Parathyroid adenoma (tissue), 2 donors: Measurements from ENCODE around the gene PIGO.

Source experiments
- H2AFZ ChIP-seq: fragments of 300-600 bp; sonication (generic); one replicate; pipeline ENCODE4 v1.7.0; 2017; ENCODE audit warnings: antibody characterized with exemption, mild to moderate bottlenecking
- H3K27ac ChIP-seq: fragments of 300-600 bp; sonication (generic); one replicate; pipeline ENCODE4 v1.7.0; 2017
- H3K27me3 ChIP-seq: fragments of 300-600 bp; sonication (generic); one replicate; pipeline ENCODE4 v1.7.0; 2017; ENCODE audit warnings: low read length; ENCODE audit not compliant: control insufficient read depth, insufficient read depth
- H3K36me3 ChIP-seq: fragments of 300-600 bp; sonication (generic); one replicate; pipeline ENCODE4 v1.7.0; 2017; ENCODE audit warnings: low read length; ENCODE audit not compliant: control insufficient read depth, insufficient read depth
- H3K4me1 ChIP-seq: fragments of 300-600 bp; sonication (generic); one replicate; pipeline ENCODE4 v1.7.0; 2017; ENCODE audit warnings: control low read depth
- H3K4me2 ChIP-seq: fragments of 300-600 bp; sonication (generic); one replicate; pipeline ENCODE4 v1.7.0; 2017; ENCODE audit warnings: low read length
- H3K4me3 ChIP-seq: fragments of 300-600 bp; sonication (generic); one replicate; pipeline ENCODE4 v1.7.0; 2017; ENCODE audit warnings: low read depth, low read length
- H3K79me2 ChIP-seq: fragments of 300-600 bp; sonication (generic); one replicate; pipeline ENCODE4 v1.7.0; 2017; ENCODE audit warnings: control low read depth
- H3K9ac ChIP-seq: fragments of 300-600 bp; sonication (generic); one replicate; pipeline ENCODE4 v1.7.0; 2017; ENCODE audit warnings: mild to moderate bottlenecking
- H3K9me3 ChIP-seq: fragments of 300-600 bp; sonication (generic); one replicate; pipeline ENCODE4 v1.7.0; 2017; ENCODE audit warnings: low read length; ENCODE audit not compliant: control insufficient read depth
- CTCF ChIP-seq: fragments of 300-600 bp; sonication (generic); IDR thresholded peaks from one replicate; pipeline ENCODE4 v1.7.0; 2017; ENCODE audit warnings: antibody characterized with exemption, mild to moderate bottlenecking
- donor health status: primary hyperparathyroidism.

PIGO gene

DNA sequence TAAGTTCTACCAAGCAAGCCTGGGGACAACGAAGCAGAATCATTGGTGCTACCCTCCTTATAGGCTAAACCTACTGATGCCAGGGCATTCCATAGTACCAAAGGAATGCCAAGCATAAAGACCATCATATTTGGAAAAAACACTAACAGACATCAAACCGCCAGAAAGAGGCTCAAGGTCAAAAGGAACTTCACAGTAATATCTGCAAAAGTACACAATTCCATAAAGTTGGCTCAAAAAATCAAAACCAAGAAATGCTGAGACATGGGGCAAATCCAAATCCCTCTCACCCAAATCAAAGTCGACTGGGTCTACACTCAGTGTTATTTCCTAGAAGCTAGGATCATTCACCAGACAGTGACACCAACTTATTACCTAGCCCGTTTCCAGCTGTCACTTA is 27.4 kb downstream of the PIGO start:
- no peak overlapping the region for H3K4me3 ChIP-seq
- no peak overlapping the region for H2AFZ ChIP-seq
- peaks cover 42% of the 10 kb centered on the region for H3K79me2 ChIP-seq
- peaks cover 15% of the 10 kb centered on the region for H3K4me1 ChIP-seq
- H3K27ac ChIP-seq, result no peak overlapping the region
- no peaks in the 10 kb centered on the region for H3K9me3 ChIP-seq
- no peak overlapping the region for H3K9ac ChIP-seq
- peak overlapping the region; percentile 33 for H3K4me2 ChIP-seq
- H3K27me3 ChIP-seq, result no peaks in the 10 kb centered on the region
- no peaks in the 10 kb centered on the region for H3K36me3 ChIP-seq
- TF ChIP-seq CTCF, result no peak

- H3K27ac ChIP-seq, result no peak overlapping the region
- no peaks in the 10 kb centered on the region for H3K9me3 ChIP-seq
- H3K4me2 ChIP-seq, result no peak overlapping the region
- TF ChIP-seq CTCF, result no peak
- H3K36me3 ChIP-seq, result no peaks in the 10 kb centered on the region
- H2AFZ ChIP-seq, result no peak overlapping the region
- H3K9ac ChIP-seq, result no peak overlapping the region
- H3K4me3 ChIP-seq, result no peak overlapping the region
- no peaks in the 10 kb centered on the region for H3K27me3 ChIP-seq
- H3K79me2 ChIP-seq, result peaks cover 42% of the 10 kb centered on the region
- peaks cover 15% of the 10 kb centered on the region for H3K4me1 ChIP-seq
These were observed 29.3 kb downstream of the PIGO start for GRCh38 chr9:35067056-35067455.

DNA sequence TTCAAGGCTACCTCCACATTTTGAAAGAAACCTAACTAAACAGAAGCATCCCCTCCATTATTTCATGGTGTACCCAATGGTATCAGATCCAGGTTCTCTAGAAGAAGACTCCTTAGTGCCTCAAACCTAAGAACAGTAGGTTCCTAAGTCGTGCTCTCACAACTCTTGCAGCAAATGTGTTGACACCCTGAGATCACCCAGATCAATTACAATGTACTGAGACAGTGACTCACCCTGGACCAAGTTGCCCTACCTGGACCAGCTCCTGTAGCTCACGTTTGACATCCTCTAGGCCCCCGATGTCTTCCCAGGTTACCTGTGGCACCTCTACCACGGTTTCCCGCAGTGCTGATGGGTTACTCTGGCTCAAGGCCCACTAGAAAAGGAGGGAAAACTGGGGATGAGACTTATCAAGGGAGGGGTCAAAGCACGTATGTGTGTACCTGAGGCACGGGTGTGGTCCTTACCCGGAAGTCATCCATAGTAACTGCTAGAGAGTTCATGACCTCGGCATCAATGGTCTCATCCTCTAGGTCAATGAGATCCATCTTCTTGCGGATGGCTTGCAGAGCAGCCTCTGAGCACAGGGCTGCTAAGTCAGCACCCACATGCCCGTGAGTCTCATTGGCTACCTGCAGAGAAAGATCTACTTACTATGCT is 35.7 kb downstream of the PIGO start:
- Histone ChIP-seq H3K9me3 (no peaks in the 10 kb centered on the region), H3K9ac (no peak overlapping the region), H3K79me2 (no peaks in the 10 kb centered on the region), H2AFZ (no peak overlapping the region), H3K36me3 (no peaks in the 10 kb centered on the region), H3K27ac (no peak overlapping the region), H3K27me3 (no peaks in the 10 kb centered on the region), H3K4me3 (no peak overlapping the region), H3K4me1 (no peaks in the 10 kb centered on the region), H3K4me2 (no peak overlapping the region)
- TF ChIP-seq CTCF, result no peak

- Histone ChIP-seq H3K4me3 (no peak overlapping the region), H3K36me3 (no peaks in the 10 kb centered on the region), H3K4me2 (no peak overlapping the region), H3K27ac (no peak overlapping the region), H3K27me3 (no peaks in the 10 kb centered on the region), H3K9ac (no peak overlapping the region), H2AFZ (no peak overlapping the region), H3K9me3 (no peaks in the 10 kb centered on the region), H3K79me2 (no peaks in the 10 kb centered on the region), H3K4me1 (no peaks in the 10 kb centered on the region)
- TF ChIP-seq CTCF, result no peak
These were observed 37.0 kb downstream of the PIGO start for GRCh38 chr9:35059438-35059837.

GRCh38 chr9:35057271-35057620 is 39.1 kb downstream of the PIGO start:
- Histone ChIP-seq H3K36me3 (no peaks in the 10 kb centered on the region), H3K79me2 (no peaks in the 10 kb centered on the region), H3K9ac (no peak overlapping the region), H3K27ac (no peak overlapping the region), H2AFZ (no peak overlapping the region), H3K9me3 (no peaks in the 10 kb centered on the region), H3K27me3 (no peaks in the 10 kb centered on the region), H3K4me1 (no peaks in the 10 kb centered on the region), H3K4me3 (no peak overlapping the region), H3K4me2 (no peak overlapping the region)
- no peak for TF ChIP-seq CTCF
